T-helper 1 cell treated with Interleukin-12 subunit alpha and Interleukin-12 subunit beta and Interleukin-4 antibody, amounts not matched to agents 30 μg/mL and 1 μg/mL, for 36 hours (primary cell): Measurements from ENCODE around the gene LAMC3.

ENCODE experiments used
- H3K27ac Mint-ChIP-seq: one replicate; pipeline ENCODE4 v1.8.0; 2021; ENCODE audit warnings: mild to moderate bottlenecking, mixed read lengths
- H3K27me3 Mint-ChIP-seq: one replicate; pipeline ENCODE4 v1.8.0; 2021; ENCODE audit warnings: low read depth, mixed read lengths
- H3K36me3 Mint-ChIP-seq: one replicate; pipeline ENCODE4 v1.8.0; 2021; ENCODE audit warnings: low read depth, mixed read lengths
- H3K4me1 Mint-ChIP-seq: one replicate; pipeline ENCODE4 v1.8.0; 2021; ENCODE audit warnings: low read depth, mixed read lengths
- H3K4me3 Mint-ChIP-seq: one replicate; pipeline ENCODE4 v1.8.0; 2021; ENCODE audit warnings: mild to moderate bottlenecking, moderate library complexity, mixed read lengths
- H3K9me3 Mint-ChIP-seq: one replicate; pipeline ENCODE4 v1.8.0; 2021; ENCODE audit warnings: mixed read lengths

LAMC3 gene

DNA sequence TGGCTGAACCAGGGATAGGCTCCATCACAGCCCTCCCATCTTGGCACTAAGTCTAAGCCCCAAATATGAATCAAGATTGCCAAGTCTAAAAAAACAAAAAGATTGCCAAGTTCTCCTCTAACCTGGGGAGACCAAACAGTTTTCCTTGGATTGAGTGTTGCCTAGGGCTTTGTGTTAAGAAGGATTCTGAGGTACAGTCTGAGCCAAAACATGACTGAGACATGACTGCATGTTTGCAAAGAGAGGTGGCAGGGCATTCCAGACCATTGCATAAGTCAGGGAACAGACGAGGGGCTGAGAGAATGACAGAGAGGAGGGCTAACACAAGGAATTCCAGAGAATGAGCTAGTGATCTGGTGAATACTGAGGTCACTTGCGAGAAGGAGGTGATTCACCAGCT is 11.4 kb downstream of the LAMC3 start:
- Mint-ChIP-seq H3K9me3 (no peaks in the 10 kb centered on the region), H3K4me3 (no peak overlapping the region), H3K36me3 (no peaks in the 10 kb centered on the region), H3K4me1 (no peaks in the 10 kb centered on the region), H3K27me3 (no peaks in the 10 kb centered on the region), H3K27ac (no peak overlapping the region)

DNA sequence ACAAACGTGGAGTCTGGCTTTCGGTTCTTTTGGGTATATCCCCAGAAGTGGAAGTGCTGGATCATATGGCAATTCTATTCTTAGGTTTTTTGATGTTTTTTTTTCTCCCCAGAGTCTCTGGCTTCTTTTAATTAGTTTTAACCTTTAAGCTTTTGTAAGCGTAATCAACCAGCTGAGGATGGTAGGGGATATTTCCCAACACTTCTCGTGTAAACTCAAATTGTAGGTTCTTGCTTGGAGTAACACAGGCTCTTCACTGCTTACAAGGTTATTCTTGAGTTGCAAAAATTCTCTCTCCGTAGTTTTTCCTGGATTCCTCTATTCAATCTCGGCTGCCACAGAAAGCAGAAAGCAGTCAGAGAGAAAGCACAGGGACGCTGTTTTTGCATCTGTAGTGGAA is 11.9 kb downstream of the LAMC3 start:
- Mint-ChIP-seq H3K27me3 (no peaks in the 10 kb centered on the region), H3K27ac (no peak overlapping the region)

DNA sequence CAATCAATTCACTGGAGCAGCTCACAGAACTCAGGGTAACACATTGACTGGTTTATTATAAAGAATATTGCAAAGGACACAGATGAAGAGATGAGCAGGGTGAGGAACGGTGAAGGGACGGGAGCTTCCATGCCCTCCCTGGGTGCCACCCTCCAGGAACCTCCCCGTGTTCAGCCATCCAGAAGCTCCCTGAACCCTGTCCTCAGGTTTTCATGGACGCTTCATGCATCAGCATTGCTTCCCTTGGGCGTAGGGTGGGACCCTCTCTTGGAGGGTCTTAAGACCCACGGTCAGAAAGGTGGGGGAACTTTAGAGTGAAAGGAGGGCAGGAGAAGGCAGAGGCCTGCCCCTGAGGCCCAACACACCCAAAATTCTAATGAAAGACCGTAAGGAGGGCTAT is 12.8 kb downstream of the LAMC3 start:
- Mint-ChIP-seq H3K27me3 (no peaks in the 10 kb centered on the region), H3K4me1 (no peaks in the 10 kb centered on the region), H3K36me3 (no peaks in the 10 kb centered on the region), H3K4me3 (no peak overlapping the region), H3K9me3 (no peaks in the 10 kb centered on the region), H3K27ac (no peak overlapping the region)

More for the DNA sequence above, 11.9 kb downstream of the LAMC3 start:
- Mint-ChIP-seq H3K36me3 (no peaks in the 10 kb centered on the region), H3K4me3 (no peak overlapping the region), H3K9me3 (no peaks in the 10 kb centered on the region), H3K4me1 (no peaks in the 10 kb centered on the region)

DNA sequence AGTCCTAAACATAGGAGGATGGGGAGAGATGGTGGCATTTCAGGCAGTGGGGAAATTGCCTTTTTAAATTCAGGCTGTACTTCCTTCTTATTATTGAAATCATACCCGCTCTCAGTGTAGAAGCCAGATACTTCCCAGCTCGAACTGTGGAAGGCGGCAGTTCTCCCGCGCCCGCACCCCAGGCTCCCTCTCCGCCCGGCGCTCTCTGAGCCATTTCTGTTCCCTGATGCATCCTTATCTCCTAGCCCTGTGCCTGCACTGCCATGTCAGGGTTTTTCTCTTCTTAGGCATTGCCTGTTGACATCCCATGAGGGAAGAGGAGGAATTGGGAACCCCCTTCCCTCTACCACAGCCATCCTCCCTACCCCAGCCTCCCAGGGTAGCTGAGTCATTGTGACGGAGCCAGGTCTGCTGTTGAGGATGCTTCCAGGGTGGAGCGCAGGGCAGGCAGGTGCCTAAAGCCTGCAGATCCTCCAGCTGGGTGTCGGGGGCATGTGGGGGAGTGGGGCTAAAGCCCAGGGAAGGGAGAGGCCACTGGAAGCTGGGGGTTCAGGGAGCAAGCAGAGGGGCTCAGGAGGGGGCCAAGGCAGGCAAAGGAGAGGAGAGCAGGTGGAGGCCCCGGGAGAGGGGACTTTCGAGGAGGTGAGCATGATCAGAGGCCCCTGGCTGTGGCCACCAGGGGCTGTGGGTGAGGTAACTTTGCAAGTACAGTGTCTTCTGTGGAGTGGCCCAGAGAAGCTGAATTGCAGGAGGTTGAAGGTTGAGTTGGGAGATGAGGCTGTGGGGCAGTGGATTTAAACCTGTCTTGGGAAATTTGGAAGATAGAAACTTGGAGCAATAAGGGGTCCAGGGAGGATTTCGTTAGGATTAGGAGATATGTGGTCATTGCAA is 16.2 kb downstream of the LAMC3 start:
- no peaks in the 10 kb centered on the region for H3K9me3 Mint-ChIP-seq
- no peaks in the 10 kb centered on the region for H3K4me1 Mint-ChIP-seq
- no peaks in the 10 kb centered on the region for H3K27me3 Mint-ChIP-seq
- H3K36me3 Mint-ChIP-seq = no peaks in the 10 kb centered on the region
- no peak overlapping the region for H3K4me3 Mint-ChIP-seq
- no peak overlapping the region for H3K27ac Mint-ChIP-seq

DNA sequence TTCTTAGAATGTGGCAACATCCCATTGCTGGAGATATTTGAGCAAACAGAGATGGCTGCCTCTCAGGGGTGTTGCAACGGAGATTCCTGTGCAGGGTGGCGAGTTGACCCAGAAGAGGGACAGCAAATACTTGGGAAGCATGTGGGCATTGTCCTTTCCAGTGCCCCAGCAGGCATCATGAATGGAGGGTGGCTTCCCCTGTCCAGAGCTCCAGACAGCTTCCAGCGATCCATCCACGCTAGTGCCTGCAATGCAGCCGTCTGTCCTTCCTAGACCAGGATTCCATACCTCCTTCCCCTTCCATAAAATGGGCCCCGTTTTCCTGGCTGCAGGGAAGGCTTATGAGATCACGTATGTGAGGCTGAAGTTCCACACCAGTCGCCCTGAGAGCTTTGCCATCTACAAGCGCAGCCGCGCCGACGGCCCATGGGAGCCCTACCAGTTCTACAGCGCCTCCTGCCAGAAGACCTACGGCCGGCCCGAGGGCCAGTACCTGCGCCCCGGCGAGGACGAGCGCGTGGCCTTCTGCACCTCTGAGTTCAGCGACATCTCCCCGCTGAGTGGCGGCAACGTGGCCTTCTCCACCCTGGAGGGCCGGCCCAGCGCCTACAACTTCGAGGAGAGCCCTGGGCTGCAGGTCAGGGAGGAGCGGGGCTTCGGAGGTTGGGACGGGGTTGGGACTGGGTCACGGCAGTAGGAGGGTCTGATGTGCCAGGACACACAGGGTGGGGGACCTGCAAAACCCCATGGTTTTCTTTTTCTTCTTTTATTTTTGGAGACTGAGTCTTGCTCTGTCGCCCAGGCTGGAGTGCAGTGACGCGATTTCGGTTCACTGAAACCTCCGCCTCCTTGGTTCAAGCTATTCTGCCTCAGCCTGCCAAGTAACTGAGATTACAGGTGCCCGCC is 17.2 kb downstream of the LAMC3 start:
- Mint-ChIP-seq H3K27ac (no peak overlapping the region), H3K9me3 (no peaks in the 10 kb centered on the region), H3K4me3 (no peak overlapping the region), H3K36me3 (no peaks in the 10 kb centered on the region), H3K4me1 (no peaks in the 10 kb centered on the region), H3K27me3 (no peaks in the 10 kb centered on the region)

DNA sequence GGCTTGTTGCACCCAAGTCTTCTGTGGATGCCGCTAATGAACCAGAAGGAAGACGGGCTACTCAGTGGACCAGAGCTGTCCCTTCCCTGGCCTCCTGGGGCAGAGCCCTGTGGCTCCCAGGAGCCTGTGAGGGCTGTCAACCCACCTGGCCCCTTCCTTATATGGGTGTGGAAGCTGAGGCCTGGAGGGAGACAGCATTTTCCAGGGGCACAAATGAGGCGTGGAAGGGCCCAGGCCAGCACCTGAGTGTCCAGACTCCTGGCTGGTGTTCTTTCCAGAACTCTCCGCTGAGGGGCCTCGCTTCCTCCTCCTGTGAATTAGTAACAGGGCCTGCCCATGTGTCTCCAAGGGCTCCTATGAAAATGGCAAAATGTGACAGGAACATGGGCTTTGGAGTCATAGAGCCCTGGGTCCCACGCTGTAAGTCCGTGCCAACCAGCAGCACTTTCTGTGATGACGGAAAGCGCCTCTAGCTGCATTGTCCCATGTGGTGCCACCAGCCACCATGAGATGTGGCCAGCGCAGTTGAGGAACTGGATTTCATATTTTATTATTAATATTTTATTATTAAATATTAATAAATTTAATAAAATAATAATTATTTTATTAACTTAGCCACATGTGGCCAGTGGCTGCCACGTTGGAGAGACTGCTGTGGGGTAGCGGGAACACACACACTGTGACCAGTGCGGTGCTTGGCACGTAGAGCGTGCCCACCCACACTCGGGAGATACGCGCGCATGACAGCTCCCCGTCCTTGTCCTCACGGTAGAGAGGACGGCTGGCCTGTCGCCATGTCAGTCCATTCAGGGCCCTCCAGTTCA is 18.3 kb downstream of the LAMC3 start:
- no peaks in the 10 kb centered on the region for H3K36me3 Mint-ChIP-seq
- H3K27ac Mint-ChIP-seq = no peak overlapping the region
- no peak overlapping the region for H3K4me3 Mint-ChIP-seq
- H3K4me1 Mint-ChIP-seq = no peaks in the 10 kb centered on the region
- no peaks in the 10 kb centered on the region for H3K9me3 Mint-ChIP-seq
- H3K27me3 Mint-ChIP-seq = no peaks in the 10 kb centered on the region

DNA sequence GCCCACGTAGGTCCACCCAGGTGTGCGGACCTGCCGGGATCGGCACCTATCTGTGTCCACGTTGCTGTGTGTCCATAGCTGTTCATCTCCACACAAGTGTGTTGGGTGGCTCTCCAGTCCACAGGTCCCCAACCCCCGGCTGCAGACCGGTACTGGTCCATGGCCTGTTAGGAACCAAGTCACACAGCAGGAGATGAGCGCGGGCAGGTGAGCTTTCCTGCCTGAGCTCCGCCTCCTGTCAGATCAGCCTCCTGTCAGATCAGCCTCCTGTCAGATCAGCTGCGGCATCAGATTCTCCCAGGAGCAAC is 18.9 kb downstream of the LAMC3 start:
- no peaks in the 10 kb centered on the region for H3K36me3 Mint-ChIP-seq

DNA sequence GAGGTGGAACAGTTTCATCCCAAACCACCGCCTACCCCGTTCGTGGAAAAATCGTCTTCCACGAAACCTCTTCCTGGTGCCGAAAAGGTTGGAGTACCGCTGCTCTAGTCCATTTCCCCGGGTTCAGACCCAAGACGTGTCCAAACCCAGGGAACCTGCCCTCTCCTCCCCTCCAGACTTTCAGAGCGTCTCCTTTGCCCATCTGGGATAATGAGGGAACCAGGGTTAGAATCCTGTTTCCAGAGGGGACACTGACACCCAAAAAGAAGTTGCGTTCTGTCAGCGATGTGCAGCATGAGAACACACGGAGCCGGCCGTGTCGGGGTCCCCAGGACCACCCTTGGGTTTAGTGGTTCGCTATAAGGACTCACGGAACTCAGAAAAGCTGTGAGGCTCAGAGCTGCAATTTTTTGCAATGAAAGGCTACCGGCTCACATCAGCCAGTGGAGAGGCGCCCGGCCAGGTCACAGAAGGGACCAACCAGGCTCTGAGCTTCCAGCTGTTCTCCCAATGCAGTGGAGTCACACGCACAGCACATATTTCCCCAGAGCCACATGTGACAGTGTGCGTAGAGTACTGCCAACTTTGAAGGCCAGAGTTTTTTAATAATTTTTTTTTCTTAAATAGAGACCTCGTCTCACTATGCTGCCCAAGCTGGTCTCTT is 19.4 kb downstream of the LAMC3 start:
- H3K9me3 Mint-ChIP-seq = no peaks in the 10 kb centered on the region
- H3K4me3 Mint-ChIP-seq = no peak overlapping the region
- no peak overlapping the region for H3K27ac Mint-ChIP-seq
- no peaks in the 10 kb centered on the region for H3K27me3 Mint-ChIP-seq
- no peaks in the 10 kb centered on the region for H3K4me1 Mint-ChIP-seq
- H3K36me3 Mint-ChIP-seq = no peaks in the 10 kb centered on the region

More for the DNA sequence above, 18.9 kb downstream of the LAMC3 start:
- no peak overlapping the region for H3K27ac Mint-ChIP-seq
- no peak overlapping the region for H3K4me3 Mint-ChIP-seq
- H3K4me1 Mint-ChIP-seq = no peaks in the 10 kb centered on the region
- H3K9me3 Mint-ChIP-seq = no peaks in the 10 kb centered on the region
- no peaks in the 10 kb centered on the region for H3K27me3 Mint-ChIP-seq

DNA sequence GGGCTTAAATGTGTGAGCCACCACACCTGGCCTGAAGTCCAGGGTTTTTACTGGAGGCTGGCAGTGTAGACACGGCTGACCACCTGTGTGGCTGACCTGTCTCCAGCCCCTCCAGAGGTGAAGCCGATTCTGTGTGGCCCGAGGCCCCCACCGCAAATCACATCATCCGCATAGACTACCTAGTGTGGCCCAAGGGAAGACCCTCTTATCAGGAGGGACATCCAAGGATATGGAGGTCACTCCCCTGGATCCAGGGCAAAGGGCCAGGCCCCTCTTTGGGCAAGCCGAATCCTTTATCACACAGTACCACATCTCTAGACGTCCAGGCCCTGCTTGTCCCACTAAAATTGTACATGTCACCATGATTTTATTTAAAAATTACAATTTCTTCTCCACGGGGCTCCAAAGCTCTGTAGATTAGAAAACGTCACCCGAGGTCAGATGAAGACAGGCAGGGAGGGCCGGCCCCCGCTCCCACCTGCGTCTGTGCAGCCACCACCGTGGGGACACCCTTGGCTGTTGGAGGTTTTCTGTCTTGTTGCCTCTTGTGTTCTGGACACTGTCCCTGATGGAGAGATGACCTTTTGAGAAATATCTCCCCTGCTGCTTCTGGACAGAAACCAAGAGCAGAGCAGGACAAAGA is 20.1 kb downstream of the LAMC3 start:
- no peak overlapping the region for H3K4me3 Mint-ChIP-seq
- H3K4me1 Mint-ChIP-seq = no peaks in the 10 kb centered on the region
- H3K27ac Mint-ChIP-seq = no peak overlapping the region
- H3K36me3 Mint-ChIP-seq = no peaks in the 10 kb centered on the region
- H3K27me3 Mint-ChIP-seq = no peaks in the 10 kb centered on the region
- H3K9me3 Mint-ChIP-seq = no peaks in the 10 kb centered on the region

DNA sequence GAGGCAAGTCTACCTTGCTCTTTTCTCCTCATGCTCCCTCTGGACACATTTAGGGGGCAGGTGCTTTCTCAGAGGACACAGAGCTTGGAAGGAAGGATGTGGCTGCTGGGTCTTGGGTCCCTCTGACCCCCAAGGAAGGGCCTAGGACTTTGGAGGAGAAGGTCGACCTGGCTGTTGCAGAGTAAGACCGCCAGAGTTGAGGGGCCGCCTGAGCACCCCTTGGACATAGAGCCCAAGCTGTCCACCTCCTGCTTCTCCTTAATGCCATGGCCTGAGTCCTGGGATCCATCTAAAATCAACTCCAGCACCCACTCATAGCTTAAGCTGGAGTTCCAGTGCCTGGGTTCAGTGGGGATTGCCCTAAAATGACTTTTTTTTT is 20.6 kb downstream of the LAMC3 start:
- Mint-ChIP-seq H3K27me3 (no peaks in the 10 kb centered on the region), H3K4me3 (no peak overlapping the region), H3K36me3 (no peaks in the 10 kb centered on the region), H3K9me3 (no peaks in the 10 kb centered on the region), H3K4me1 (no peaks in the 10 kb centered on the region), H3K27ac (no peak overlapping the region)

DNA sequence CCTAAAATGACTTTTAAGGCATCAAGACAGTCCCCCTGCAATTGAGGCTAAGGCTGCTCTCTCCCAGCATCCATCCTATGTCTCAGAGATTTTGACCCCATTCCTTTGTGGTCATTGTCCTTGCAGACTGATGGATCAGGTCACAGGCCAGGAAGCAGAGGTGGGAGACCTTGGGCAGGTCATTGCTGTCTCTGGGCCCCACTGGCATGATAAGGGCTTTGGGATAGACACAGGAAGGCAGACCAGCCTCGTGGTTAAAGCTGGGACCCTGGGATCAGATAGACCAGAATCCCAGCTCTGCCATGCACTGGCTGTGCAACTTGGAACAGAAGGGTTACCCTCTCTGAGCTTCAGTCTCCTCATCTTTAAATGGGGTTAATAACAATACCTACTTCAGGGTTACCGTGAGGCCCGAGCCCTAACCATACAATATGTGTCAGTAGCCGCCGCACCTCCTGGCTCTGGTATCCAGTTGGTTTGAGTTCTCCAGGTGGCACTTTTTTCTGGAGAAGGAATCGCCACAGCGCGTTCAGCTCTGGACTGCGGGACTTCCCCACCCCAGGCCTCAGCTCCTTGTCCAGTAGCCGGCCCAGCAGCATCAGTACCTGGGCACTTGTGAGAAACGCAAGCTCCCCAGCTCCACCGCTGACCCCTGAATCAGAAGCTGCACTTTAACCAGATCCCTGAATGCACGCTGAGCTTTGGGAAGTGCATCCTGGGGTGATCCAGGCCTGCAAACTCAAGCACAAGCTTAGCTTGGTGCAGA is 21.4 kb downstream of the LAMC3 start:
- Mint-ChIP-seq H3K9me3 (no peaks in the 10 kb centered on the region), H3K27me3 (no peaks in the 10 kb centered on the region), H3K27ac (no peak overlapping the region), H3K4me1 (no peaks in the 10 kb centered on the region), H3K36me3 (no peaks in the 10 kb centered on the region), H3K4me3 (no peak overlapping the region)

DNA sequence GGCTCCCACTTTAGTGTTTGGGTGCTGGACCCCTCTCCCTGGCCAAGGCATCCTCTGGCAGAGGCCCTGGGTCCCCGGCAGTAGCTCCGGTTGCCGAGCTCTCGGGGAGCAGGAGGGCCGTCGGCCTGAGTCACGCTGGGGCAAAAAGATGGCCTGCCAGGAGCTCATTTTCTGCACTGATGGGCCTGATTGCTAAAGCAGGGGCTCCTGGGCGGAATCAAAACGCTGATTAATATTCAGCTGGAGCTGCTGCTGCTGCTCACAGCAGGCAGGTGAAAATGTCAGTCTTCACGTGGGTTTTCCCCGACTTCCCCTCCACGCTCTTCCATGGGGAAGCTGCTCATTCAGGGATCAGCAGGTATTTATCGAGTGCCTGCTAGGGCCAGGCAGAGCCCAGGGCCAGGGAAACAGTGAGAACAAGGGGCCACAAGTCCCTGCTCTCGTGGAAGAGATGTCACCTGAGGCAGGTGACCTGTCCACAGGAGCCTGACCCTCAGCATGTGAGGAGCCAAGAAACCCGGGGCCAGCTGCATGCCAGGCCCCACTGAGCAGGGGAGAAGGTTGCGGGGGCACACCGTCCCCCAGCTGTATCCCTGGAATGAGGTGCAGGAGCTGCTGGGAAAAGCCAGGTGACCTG is 22.1 kb downstream of the LAMC3 start:
- Mint-ChIP-seq H3K36me3 (no peaks in the 10 kb centered on the region), H3K4me3 (no peak overlapping the region), H3K27me3 (no peaks in the 10 kb centered on the region), H3K27ac (no peak overlapping the region), H3K4me1 (no peaks in the 10 kb centered on the region), H3K9me3 (no peaks in the 10 kb centered on the region)

DNA sequence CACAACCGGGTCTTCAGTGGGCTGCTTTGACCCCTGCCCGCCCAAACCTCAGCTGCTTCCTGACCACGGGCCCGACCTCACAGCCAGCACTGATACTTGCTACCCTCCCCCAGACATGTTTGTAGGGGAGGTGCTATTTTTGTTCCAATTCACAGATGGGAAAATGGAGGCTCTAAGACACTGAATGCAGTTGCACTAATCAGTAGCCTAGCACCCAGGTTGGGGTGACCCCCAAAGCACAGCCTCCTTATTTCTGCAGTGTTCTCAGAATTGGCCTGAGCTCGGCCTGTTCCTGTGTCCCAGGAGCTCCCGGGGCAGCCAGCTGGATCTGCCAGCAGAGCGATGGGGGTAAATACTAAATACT is 22.6 kb downstream of the LAMC3 start:
- Mint-ChIP-seq H3K4me1 (no peaks in the 10 kb centered on the region), H3K27me3 (no peaks in the 10 kb centered on the region), H3K9me3 (no peaks in the 10 kb centered on the region), H3K4me3 (no peak overlapping the region), H3K36me3 (no peaks in the 10 kb centered on the region), H3K27ac (no peak overlapping the region)
